ENCODE results near the gene FIGN. TPM values are rescaled to one million over a fixed set of nuclear protein-coding genes. Genes with fewer than 3 reads are reported as not detected.

FIGN gene
- total and polyA plus RNA-seq, 2 of the 8 experiments (the other 6 are each of a cell fraction or from before 2014, with no cell fraction given): 5.0 to 22.8 TPM

GRCh38 chr2:163553601-163554000 is 182.2 kb downstream of the FIGN start:
- ChIA-PET POLR2A (ENCODE audit: partially characterized antibody) (no interaction called here), CTCF (ENCODE audit: partially characterized antibody) (interaction anchor here (1.3 kb wide), 1 partner anchor 13 kb away, joined by 3 read pairs; no protein-coding TSS in a partner anchor)
- Histone ChIP-seq H2BK15ac (ENCODE audit: low read length) (no peak overlapping the region), H3K79me1 (ENCODE audit: low read depth, low read length) (no peaks in the 10 kb centered on the region), H3K14ac (ENCODE audit: insufficient read length) (no peak overlapping the region), H3K56ac (replicated peaks; ENCODE audit: insufficient read length, low read depth, low read length) (no peak overlapping the region), H3K27me3 (replicated peaks in 1 of 4; ENCODE audit: control insufficient read depth in 3 of 4, extremely low read depth in 1 of 4, insufficient read depth in 3 of 4, low read length in 3 of 4) (no peaks in the 10 kb centered on the region), H3K4me3 (ENCODE audit: extremely low read depth in 1 of 4, insufficient read depth in 2 of 4, low read depth in 3 of 4, low read length in 4 of 4) (no peak overlapping the region), H3K23me2 (ENCODE audit: low read depth, low read length) (no peaks in the 10 kb centered on the region), H2AK5ac (ENCODE audit: low read depth, low read length) (no peak overlapping the region), H4K5ac (ENCODE audit: insufficient read length, low read depth, low read length) (no peak overlapping the region), H3K18ac (ENCODE audit: extremely low read depth, low read length) (no peak overlapping the region), H3K9me3 (ENCODE audit: insufficient read depth in 2 of 2, low read depth in 1 of 2, low read length in 1 of 2) (no peaks in the 10 kb centered on the region), H3K4me1 (replicated peaks in 1 of 4; ENCODE audit: control insufficient read depth in 3 of 4, insufficient read depth in 4 of 4, low read length in 3 of 4) (no peaks in the 10 kb centered on the region), H2BK20ac (ENCODE audit: low read length) (no peak overlapping the region), H3K4me2 (ENCODE audit: insufficient read depth in 1 of 2, low read depth in 2 of 2, low read length in 2 of 2) (no peak overlapping the region), H3K4ac (replicated peaks; ENCODE audit: insufficient read length, low read depth, low read length) (no peak overlapping the region), H2BK12ac (ENCODE audit: low read depth, low read length) (no peak overlapping the region), H3K79me2 (ENCODE audit: control insufficient read depth in 1 of 2, insufficient read depth in 2 of 2, low read length in 2 of 2) (no peaks in the 10 kb centered on the region), H2BK5ac (ENCODE audit: low read depth, low read length) (no peak overlapping the region), H4K91ac (replicated peaks; ENCODE audit: insufficient read length, low read length) (no peak overlapping the region), H4K8ac (ENCODE audit: extremely low read depth, insufficient read depth, low read length) (no peak overlapping the region), H3K27ac (ENCODE audit: low read depth, low read length) (no peak overlapping the region), H3K23ac (ENCODE audit: insufficient read length) (no peak overlapping the region), H3K9ac (replicated peaks in 1 of 4; ENCODE audit: extremely low read depth in 1 of 4, low read depth in 3 of 4, low read length in 3 of 4) (no peak overlapping the region), H3K36me3 (ENCODE audit: control insufficient read depth in 2 of 4, insufficient read depth in 4 of 4, low read length in 3 of 4) (no peaks in the 10 kb centered on the region), H4K20me1 (replicated peaks in 1 of 2; ENCODE audit: control insufficient read depth in 1 of 2, insufficient read depth in 2 of 2, low read length in 2 of 2) (no peaks in the 10 kb centered on the region), H2AFZ (ENCODE audit: low read length) (no peak overlapping the region), H2BK120ac (replicated peaks; ENCODE audit: low read depth, low read length) (no peak overlapping the region)
- FAIRE-seq (no peak), DNase-seq (ENCODE audit: low read depth in 1 of 2, low spot score in 2 of 2) (no peak)
- TF ChIP-seq, protein P1, sequence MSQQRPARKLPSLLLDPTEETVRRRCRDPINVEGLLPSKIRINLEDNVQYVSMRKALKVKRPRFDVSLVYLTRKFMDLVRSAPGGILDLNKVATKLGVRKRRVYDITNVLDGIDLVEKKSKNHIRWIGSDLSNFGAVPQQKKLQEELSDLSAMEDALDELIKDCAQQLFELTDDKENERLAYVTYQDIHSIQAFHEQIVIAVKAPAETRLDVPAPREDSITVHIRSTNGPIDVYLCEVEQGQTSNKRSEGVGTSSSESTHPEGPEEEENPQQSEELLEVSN (IDR thresholded peaks at IDR 0.05): no peak
- TF ChIP-seq JUN (IDR thresholded peaks at IDR 0.05; ENCODE audit: low read depth, low read length): no peak

All from H1 (cell line).